B cell (primary cell): ENCODE data around the gene C6orf58. TPM values are rescaled to one million over a fixed set of nuclear protein-coding genes. Genes with fewer than 3 reads are reported as not detected.

ENCODE experiments used
- ATAC-seq: fragments of 200-7000 bp; cut with Tn5 transposase; one replicate; pipeline ENCODE4 v1.10.0; 2021; ENCODE audit warnings: low read depth, mild to moderate bottlenecking, moderate number of reproducible peaks, moderate library complexity
- CTCF ChIA-PET: fragments of 350-600 bp; sonication (Branson Sonifier 250); formaldehyde crosslinking; loops from one replicate; lab custom pipeline; 2021; ENCODE audit warnings: antibody characterized with exemption, inconsistent platforms; lab: Charles Lee
- POLR2A ChIA-PET: fragments of 350-600 bp; sonication (Branson Sonifier 250); formaldehyde crosslinking; loops from one replicate; lab custom pipeline; 2021; ENCODE audit warnings: antibody characterized with exemption; lab: Charles Lee
- DNase-seq: peaks from one replicate; pipeline ENCODE4 v3.0.0; 2013
- H2AFZ ChIP-seq: 2 replicates; pipeline ENCODE4 v1.6.1; 2012; ENCODE audit warnings: mild to moderate bottlenecking, low read depth, low read length; ENCODE audit not compliant: insufficient read depth, poor library complexity, severe bottlenecking
- H3K27ac ChIP-seq, 2 donors: 1 replicate in 1 of 2; 2 replicates in 1 of 2; pipeline ENCODE4 v1.5.1; 2012 to 2013; ENCODE audit warnings: low read length in 2 of 2, mild to moderate bottlenecking in 2 of 2, moderate library complexity in 1 of 2
- H3K27me3 ChIP-seq, 4 experiments: fragments of 200-600 bp in 1 of 4; sonication (generic) in 1 of 4; replicated peaks in 1 of 4; 1 replicate in 2 of 4; 2 replicates in 2 of 4; pipeline versions ENCODE4 v1.6.1 to v1.7.0; 2013 to 2016; ENCODE audit warnings: low read length in 3 of 4, mild to moderate bottlenecking in 2 of 4, mixed read lengths in 1 of 4, moderate library complexity in 1 of 4; ENCODE audit not compliant: insufficient read depth in 4 of 4, control insufficient read depth in 3 of 4; ENCODE audit errors: control extremely low read depth in 1 of 4
- H3K36me3 ChIP-seq, 2 experiments: replicated peaks in 1 of 2; 1 replicate in 1 of 2; 2 replicates in 1 of 2; pipeline versions ENCODE4 v1.6.1 to v1.7.1; 2013; ENCODE audit warnings: low read length in 1 of 2; ENCODE audit not compliant: insufficient read depth in 2 of 2, control insufficient read depth in 1 of 2; ENCODE audit errors: control extremely low read depth in 1 of 2, extremely low read depth in 1 of 2
- H3K4me1 ChIP-seq, 2 donors: fragments of 200-600 bp in 1 of 2; sonication (generic) in 1 of 2; 1 replicate in 1 of 2; 2 replicates in 1 of 2; pipeline versions ENCODE4 v1.5.1 to v1.6.1; 2013 to 2017; ENCODE audit warnings: low read length in 2 of 2; ENCODE audit not compliant: control insufficient read depth in 2 of 2, insufficient read depth in 2 of 2
- H3K4me2 ChIP-seq: replicated peaks from 2 replicates; pipeline ENCODE3; 2012; ENCODE audit warnings: mild to moderate bottlenecking, low read depth, low read length; ENCODE audit not compliant: poor library complexity, severe bottlenecking
- H3K4me3 ChIP-seq, 5 experiments: fragments of 200-600 bp in 1 of 5; sonication (generic) in 1 of 5; 1 replicate in 3 of 5; 2 replicates in 2 of 5; pipeline versions ENCODE4 v1.5.1 to v1.7.0; 2011 to 2016; ENCODE audit warnings: low read length in 4 of 5, mild to moderate bottlenecking in 4 of 5, low read depth in 2 of 5, control low read depth in 1 of 5, moderate library complexity in 1 of 5; ENCODE audit not compliant: insufficient read depth in 1 of 5; ENCODE audit errors: control extremely low read depth in 1 of 5, extremely low read depth in 1 of 5
- H3K79me2 ChIP-seq: fragments of 200-600 bp; sonication (generic); one replicate; pipeline ENCODE4 v1.6.0; 2016; ENCODE audit warnings: low read length; ENCODE audit not compliant: control insufficient read depth, insufficient read depth
- H3K9ac ChIP-seq: fragments of 200-600 bp; sonication (generic); 2 replicates; pipeline ENCODE4 v1.6.1; 2017; ENCODE audit warnings: mild to moderate bottlenecking, low read length, moderate library complexity
- H3K9me3 ChIP-seq, 3 donors: one replicate each; pipeline versions ENCODE4 v1.6.1 to v1.7.1; 2013; ENCODE audit warnings: low read length in 2 of 3; ENCODE audit not compliant: control insufficient read depth in 2 of 3, insufficient read depth in 1 of 3; ENCODE audit errors: control extremely low read depth in 1 of 3
- H4K20me1 ChIP-seq: 2 replicates; pipeline ENCODE4 v1.6.0; 2012; ENCODE audit warnings: mild to moderate bottlenecking, low read length; ENCODE audit not compliant: insufficient read depth, control insufficient read depth, poor library complexity, severe bottlenecking
- H3K27ac Mint-ChIP-seq: one replicate; pipeline ENCODE4 v1.8.0; 2021; ENCODE audit warnings: mixed read lengths
- H3K27me3 Mint-ChIP-seq: one replicate; pipeline ENCODE4 v1.8.0; 2021; ENCODE audit warnings: mixed read lengths
- H3K4me1 Mint-ChIP-seq: one replicate; pipeline ENCODE4 v1.8.0; 2021; ENCODE audit warnings: mixed read lengths
- H3K4me3 Mint-ChIP-seq: one replicate; pipeline ENCODE4 v1.8.0; 2021; ENCODE audit warnings: mixed read lengths
- H3K9me3 Mint-ChIP-seq: one replicate; pipeline ENCODE4 v1.8.0; 2022; ENCODE audit warnings: mixed read lengths; ENCODE audit not compliant: insufficient read depth
- EZH2 ChIP-seq: IDR thresholded peaks from 2 replicates; pipeline ENCODE4 v1.6.1; 2012; ENCODE audit warnings: borderline replicate concordance, low read depth, mild to moderate bottlenecking, moderate library complexity, low read length; ENCODE audit not compliant: insufficient read depth, poor library complexity, severe bottlenecking
- WGBS: methylation state at CpG from one replicate; pipeline ENCODE4 v1.1.5; 2013; ENCODE audit warnings: missing lambda C conversion rate; ENCODE audit not compliant: insufficient coverage; 5-methylcytosine and 5-hydroxymethylcytosine counted together
- intact Hi-C: fragments of 100-400 bp; cut with micrococcal nuclease; formaldehyde crosslinking; loops from one replicate; pipeline ENCODE4 v1.10.0; 2022
- polyA plus RNA-seq: library from polyadenylated mRNA; depleted of rRNA; stranded (reverse); fragments of >200 nt; gene quantifications from 2 replicates; pipeline ENCODE4 v1.2.3, GENCODE V29; 2012
- total RNA-seq, 2 donors: library from RNA; stranded (reverse); fragments of 120-200 nt in 1 of 2; gene quantifications; 1 replicate in 1 of 2; 2 replicates in 1 of 2; pipeline versions ENCODE4 v1.2.3 to v1.2.4, GENCODE V29; 2013 to 2022
- TF ChIP-seq, protein P1 (sequence below): fragments of 200-600 bp; IDR thresholded peaks from one replicate; pipeline ENCODE4 v1.8.0; 2022; ENCODE audit warnings: antibody characterized with exemption, mild to moderate bottlenecking

The C6orf58 gene
- total and polyA plus RNA-seq, 2 donors (not counting 1 experiment from before 2014, with no cell fraction given): not detected

DNA sequence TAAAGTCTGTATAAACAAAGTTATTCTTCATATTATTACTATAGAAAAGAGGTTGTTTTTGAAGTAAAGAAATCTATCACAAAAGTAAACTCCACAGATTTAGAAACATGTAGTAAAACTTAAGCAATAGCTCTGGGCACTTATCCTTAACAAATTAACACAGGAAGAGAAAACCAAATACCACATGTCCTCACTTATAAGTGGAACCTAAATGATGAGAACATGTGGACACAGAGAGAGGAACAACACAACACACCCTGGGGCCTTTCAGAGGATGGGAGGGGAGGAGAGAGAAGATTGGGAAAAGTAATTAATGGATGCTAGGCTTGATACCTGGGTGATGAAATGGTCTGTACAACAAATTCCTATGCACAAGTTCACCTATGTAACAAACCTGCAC, 57.2 kb downstream of the C6orf58 start:
- H3K9me3 Mint-ChIP-seq: no peaks in the 10 kb centered on the region
- POLR2A ChIA-PET: no interaction called here
- no peaks in the 10 kb centered on the region for H3K36me3 ChIP-seq

DNA sequence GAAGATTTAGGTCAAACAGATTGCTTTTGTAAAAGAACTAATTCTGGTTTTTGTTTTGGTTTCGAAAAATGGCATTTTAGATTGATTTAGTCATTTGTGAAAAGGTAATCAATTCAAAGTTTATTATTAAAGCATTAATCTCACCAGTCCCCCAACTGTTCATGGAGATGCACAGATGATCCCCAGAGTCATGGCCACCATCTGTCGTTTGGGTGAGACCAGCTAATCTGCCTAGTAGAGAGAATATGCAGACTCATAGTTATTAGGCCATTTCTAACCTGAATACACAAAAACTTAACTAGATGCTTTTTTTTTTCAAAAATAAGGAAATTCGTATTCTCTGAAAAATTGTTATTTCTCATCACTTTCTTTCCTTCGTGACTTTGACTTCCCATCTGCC, 58.1 kb downstream of the C6orf58 start:
- Histone ChIP-seq H3K9ac (no peak overlapping the region), H3K4me3 (no peak overlapping the region), H3K4me1 (no peaks in the 10 kb centered on the region), H3K27ac (no peak overlapping the region), H2AFZ (no peak overlapping the region), H3K27me3 (peaks cover 0 to 4% (median 0%) of the 10 kb centered on the region in 4 experiments), H3K79me2 (no peaks in the 10 kb centered on the region), H3K4me2 (no peak overlapping the region), H3K36me3 (no peaks in the 10 kb centered on the region), H3K9me3 (no peaks in the 10 kb centered on the region), H4K20me1 (no peaks in the 10 kb centered on the region)
- ATAC-seq (no peak), DNase-seq (no peak)
- CTCF ChIA-PET: no interaction called here
- peaks cover 1% of the 10 kb centered on the region for H3K27me3 Mint-ChIP-seq
- TF ChIP-seq, protein P1, sequence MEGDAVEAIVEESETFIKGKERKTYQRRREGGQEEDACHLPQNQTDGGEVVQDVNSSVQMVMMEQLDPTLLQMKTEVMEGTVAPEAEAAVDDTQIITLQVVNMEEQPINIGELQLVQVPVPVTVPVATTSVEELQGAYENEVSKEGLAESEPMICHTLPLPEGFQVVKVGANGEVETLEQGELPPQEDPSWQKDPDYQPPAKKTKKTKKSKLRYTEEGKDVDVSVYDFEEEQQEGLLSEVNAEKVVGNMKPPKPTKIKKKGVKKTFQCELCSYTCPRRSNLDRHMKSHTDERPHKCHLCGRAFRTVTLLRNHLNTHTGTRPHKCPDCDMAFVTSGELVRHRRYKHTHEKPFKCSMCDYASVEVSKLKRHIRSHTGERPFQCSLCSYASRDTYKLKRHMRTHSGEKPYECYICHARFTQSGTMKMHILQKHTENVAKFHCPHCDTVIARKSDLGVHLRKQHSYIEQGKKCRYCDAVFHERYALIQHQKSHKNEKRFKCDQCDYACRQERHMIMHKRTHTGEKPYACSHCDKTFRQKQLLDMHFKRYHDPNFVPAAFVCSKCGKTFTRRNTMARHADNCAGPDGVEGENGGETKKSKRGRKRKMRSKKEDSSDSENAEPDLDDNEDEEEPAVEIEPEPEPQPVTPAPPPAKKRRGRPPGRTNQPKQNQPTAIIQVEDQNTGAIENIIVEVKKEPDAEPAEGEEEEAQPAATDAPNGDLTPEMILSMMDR: no peak
- no peak for TF ChIP-seq EZH2
- H3K4me1 Mint-ChIP-seq: no peaks in the 10 kb centered on the region
- H3K27ac Mint-ChIP-seq: no peak overlapping the region
- no CpG with 5 or more reads among the region's 4 CpGs for WGBS
- intact Hi-C loops: no loop called here
- no peaks in the 10 kb centered on the region for H3K9me3 Mint-ChIP-seq
- no peak overlapping the region for H3K4me3 Mint-ChIP-seq
- POLR2A ChIA-PET: no interaction called here

More for the DNA sequence above, 57.2 kb downstream of the C6orf58 start:
- no peaks in the 10 kb centered on the region for H3K4me1 Mint-ChIP-seq
- ATAC-seq: no peak
- H3K27me3 Mint-ChIP-seq: no peaks in the 10 kb centered on the region
- H4K20me1 ChIP-seq: no peaks in the 10 kb centered on the region
- no peak overlapping the region for H3K4me2 ChIP-seq
- H3K27me3 ChIP-seq: peaks cover 0 to 4% (median 0%) of the 10 kb centered on the region in 4 experiments
- intact Hi-C loops: no loop called here
- H2AFZ ChIP-seq: no peak overlapping the region
- no peak for DNase-seq
- CTCF ChIA-PET: no interaction called here
- no peak overlapping the region for H3K4me3 ChIP-seq
- H3K9me3 ChIP-seq: no peaks in the 10 kb centered on the region
- no peak overlapping the region for H3K9ac ChIP-seq
- TF ChIP-seq, protein P1: no peak
- TF ChIP-seq EZH2: no peak
- no peaks in the 10 kb centered on the region for H3K79me2 ChIP-seq
- no peak overlapping the region for H3K27ac ChIP-seq
- H3K4me3 Mint-ChIP-seq: no peak overlapping the region
- H3K27ac Mint-ChIP-seq: no peak overlapping the region
- H3K4me1 ChIP-seq: no peaks in the 10 kb centered on the region
